ENCODE measurements around the gene MED13L. TPM values are rescaled to one million over a fixed set of nuclear protein-coding genes. Genes with fewer than 3 reads are reported as not detected.

The MED13L gene
- total and polyA plus RNA-seq, 8 donors, result 92.4 to 123 (median 97.0) TPM

DNA sequence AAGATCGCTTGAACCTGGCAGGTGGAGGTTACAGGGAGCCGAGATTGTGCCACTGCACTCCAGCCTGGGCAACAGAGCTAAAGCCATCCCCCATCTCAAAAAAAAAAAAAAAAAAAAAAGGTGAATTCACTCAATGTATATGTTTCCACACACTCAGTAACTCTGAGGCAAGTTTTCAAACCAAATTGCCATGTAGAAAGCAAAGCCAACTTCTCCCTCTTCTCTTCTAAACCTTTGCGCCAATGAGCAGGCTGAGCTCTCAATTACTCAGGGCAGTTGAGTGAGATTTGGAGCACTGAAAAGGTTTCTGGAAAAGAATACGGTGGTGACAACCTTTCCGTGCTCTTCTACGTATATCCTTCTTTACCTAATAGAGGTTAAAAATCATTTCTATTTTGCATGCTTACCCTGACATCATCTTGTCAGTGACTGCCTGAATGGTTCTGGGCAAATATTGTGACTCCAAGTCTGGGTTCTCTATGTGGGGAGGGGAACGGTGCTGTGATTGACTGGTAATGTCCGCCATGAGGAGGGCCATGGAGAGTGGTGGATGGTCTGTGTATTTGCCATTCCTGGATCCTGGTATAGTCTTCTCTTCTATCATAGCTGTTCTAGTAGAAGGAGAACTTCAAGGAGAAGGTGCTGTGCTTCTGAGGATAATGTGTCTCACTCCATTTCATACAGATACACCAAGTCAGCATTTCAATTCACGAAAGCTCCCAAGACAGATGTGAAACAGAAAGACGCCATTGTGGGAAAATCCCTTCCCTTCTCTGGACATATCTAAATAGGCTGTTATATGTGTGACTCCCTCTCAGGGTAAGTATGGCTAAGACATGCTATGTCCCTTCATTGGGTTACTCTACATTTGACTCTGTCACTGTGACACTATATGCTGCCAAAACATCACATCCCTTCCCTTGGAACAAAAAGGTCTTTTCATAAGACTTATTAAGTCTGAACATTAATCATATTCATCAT is 46.2 kb upstream of the MED13L start:
- TF ChIP-seq, protein P1, sequence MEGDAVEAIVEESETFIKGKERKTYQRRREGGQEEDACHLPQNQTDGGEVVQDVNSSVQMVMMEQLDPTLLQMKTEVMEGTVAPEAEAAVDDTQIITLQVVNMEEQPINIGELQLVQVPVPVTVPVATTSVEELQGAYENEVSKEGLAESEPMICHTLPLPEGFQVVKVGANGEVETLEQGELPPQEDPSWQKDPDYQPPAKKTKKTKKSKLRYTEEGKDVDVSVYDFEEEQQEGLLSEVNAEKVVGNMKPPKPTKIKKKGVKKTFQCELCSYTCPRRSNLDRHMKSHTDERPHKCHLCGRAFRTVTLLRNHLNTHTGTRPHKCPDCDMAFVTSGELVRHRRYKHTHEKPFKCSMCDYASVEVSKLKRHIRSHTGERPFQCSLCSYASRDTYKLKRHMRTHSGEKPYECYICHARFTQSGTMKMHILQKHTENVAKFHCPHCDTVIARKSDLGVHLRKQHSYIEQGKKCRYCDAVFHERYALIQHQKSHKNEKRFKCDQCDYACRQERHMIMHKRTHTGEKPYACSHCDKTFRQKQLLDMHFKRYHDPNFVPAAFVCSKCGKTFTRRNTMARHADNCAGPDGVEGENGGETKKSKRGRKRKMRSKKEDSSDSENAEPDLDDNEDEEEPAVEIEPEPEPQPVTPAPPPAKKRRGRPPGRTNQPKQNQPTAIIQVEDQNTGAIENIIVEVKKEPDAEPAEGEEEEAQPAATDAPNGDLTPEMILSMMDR (IDR thresholded peaks at IDR 0.05), result no peak
- peak overlapping the region in 1 of 2 donors; percentile 71 for H3K27ac ChIP-seq
- intact Hi-C loops (cut with DNase I), result no loop called here

DNA sequence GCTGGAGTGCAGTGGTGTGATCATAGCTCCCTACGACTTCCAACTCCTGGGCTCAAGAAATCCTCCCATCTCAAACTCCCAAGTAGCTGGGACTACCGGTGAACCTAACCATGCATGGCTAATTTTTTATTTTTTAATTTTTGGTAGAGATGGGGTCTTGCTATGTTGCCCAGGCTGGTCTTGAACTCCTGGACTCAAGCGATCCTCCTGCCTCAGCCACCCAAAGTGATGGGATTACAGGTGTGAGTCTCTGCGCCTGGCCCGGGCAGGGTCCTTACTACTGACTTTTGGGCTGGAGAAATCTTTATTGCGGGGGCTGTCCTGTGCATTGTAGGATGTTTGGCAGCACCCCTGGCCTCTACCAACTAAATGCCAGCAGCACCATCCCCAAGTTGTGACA is 44.4 kb upstream of the MED13L start:
- H3K36me3 ChIP-seq, result no peaks in the 10 kb centered on the region
- ATAC-seq, result no peak
- no peaks in the 10 kb centered on the region for H3K9me3 ChIP-seq
- no peak overlapping the region for H3K27ac ChIP-seq
- peaks cover 8 to 50% of the 10 kb centered on the region in 2 donors for H3K4me1 ChIP-seq
- DNase-seq, result no peak
- TF ChIP-seq, protein P1 (IDR thresholded peaks at IDR 0.05), result no peak
- H3K27me3 ChIP-seq, result no peaks in the 10 kb centered on the region
- H3K4me3 ChIP-seq, result no peak overlapping the region
- intact Hi-C loops (cut with DNase I), result no loop called here

More for the DNA sequence above, 46.2 kb upstream of the MED13L start:
- H3K9me3 ChIP-seq, result no peaks in the 10 kb centered on the region
- no peak overlapping the region for H3K4me3 ChIP-seq
- DNase-seq, result no peak
- H3K4me1 ChIP-seq, result peaks cover 8 to 42% of the 10 kb centered on the region in 2 donors
- no peaks in the 10 kb centered on the region for H3K36me3 ChIP-seq
- no peaks in the 10 kb centered on the region for H3K27me3 ChIP-seq
- ATAC-seq, result no peak

DNA sequence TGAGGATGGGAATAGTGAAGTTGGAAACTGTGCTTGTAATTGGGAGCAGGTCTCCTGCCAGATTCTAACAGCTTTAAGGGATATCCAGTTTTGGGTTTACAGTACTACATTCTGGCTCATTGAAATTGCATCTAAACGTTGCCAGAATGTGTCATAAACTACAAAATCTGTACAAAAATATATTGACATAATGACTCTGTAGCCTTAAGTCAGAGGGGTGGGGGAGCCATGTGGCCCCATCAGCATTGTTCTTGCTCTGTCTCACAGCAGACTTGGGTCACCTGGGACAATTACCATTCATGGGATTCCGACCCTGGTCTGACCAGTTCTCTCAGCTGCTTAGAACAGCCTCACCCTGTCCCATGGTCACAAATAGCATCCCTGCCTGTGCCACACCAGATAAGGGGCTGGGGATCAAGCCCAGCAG is 43.3 kb upstream of the MED13L start:
- Histone ChIP-seq H3K9me3 (no peaks in the 10 kb centered on the region), H3K4me1 (peaks cover 8 to 50% of the 10 kb centered on the region in 2 donors), H3K4me3 (no peak overlapping the region), H3K36me3 (no peaks in the 10 kb centered on the region), H3K27ac (peak overlapping the region; percentile 63 to 64), H3K27me3 (no peaks in the 10 kb centered on the region)
- DNase-seq, result no peak
- TF ChIP-seq, protein P1 (IDR thresholded peaks at IDR 0.05), result no peak
- intact Hi-C loops (cut with DNase I), result no loop called here
- no peak for ATAC-seq

- intact Hi-C loops (cut with DNase I), result no loop called here
- DNase-seq, result peak in 2 of 4 donors; percentile 56 to 60
- TF ChIP-seq, protein P1 (IDR thresholded peaks at IDR 0.05), result no peak
- ATAC-seq, result peak; percentile 68
- H3K27ac ChIP-seq, result peak overlapping the region; percentile 63 to 64
- H3K4me3 ChIP-seq, result no peak overlapping the region
- H3K27me3 ChIP-seq, result no peaks in the 10 kb centered on the region
- H3K9me3 ChIP-seq, result no peaks in the 10 kb centered on the region
- peaks cover 8 to 46% of the 10 kb centered on the region in 2 donors for H3K4me1 ChIP-seq
- H3K36me3 ChIP-seq, result no peaks in the 10 kb centered on the region
These were observed 42.6 kb upstream of the MED13L start for GRCh38 chr12:116319898-116320621.

All from left lung (tissue), 10 donors.